Measurements from ENCODE around the gene PAX9.
"Not testable (repeated sequence)": the region's sequence is repeated elsewhere in the genome, so short reads cannot be mapped to it uniquely, and the experiment has no call there.

PAX9 gene

DNA sequence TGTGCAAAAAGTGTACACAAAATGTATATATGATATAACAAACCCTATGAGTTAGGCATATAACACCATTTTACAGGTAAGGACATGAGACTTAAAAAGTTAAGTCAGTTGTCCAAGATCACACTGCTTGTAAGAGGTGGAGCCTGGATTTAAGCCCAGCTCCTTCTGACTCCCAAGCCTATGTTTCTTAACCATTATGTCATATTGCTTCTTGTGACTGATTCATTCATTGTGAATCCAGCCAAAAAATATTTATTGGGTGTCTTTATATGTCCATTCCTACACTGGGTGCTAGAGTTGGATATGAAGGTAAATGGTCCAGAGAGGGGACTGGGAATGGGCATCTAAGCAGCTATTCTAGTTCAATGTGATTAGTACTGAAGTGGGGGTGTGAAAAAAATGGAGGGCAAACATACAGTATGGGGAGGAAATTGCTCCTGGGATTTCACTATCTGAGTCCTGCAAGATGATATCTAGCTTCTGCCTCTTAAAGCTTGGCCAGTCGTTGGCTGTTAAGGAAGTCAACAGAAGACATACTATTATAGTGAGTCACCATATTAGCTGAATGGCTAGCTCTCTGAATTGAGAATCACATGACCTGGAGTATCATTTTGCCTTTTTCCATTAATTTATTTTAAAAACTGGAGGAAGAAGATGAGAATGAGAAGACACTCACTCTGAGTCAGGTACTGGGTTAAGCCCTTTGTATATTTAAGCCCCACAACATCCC is 28.8 kb downstream of the PAX9 start:
- DNase-seq (ENCODE audit: low read depth) = peak; percentile 80
- TF ChIP-seq, protein P1, sequence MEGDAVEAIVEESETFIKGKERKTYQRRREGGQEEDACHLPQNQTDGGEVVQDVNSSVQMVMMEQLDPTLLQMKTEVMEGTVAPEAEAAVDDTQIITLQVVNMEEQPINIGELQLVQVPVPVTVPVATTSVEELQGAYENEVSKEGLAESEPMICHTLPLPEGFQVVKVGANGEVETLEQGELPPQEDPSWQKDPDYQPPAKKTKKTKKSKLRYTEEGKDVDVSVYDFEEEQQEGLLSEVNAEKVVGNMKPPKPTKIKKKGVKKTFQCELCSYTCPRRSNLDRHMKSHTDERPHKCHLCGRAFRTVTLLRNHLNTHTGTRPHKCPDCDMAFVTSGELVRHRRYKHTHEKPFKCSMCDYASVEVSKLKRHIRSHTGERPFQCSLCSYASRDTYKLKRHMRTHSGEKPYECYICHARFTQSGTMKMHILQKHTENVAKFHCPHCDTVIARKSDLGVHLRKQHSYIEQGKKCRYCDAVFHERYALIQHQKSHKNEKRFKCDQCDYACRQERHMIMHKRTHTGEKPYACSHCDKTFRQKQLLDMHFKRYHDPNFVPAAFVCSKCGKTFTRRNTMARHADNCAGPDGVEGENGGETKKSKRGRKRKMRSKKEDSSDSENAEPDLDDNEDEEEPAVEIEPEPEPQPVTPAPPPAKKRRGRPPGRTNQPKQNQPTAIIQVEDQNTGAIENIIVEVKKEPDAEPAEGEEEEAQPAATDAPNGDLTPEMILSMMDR (IDR thresholded peaks at IDR 0.05; ENCODE audit: insufficient read depth, low read depth, low read length, missing control alignments) = no peak
- H3K4me3 ChIP-seq (ENCODE audit: low read length) = no peak overlapping the region

DNA sequence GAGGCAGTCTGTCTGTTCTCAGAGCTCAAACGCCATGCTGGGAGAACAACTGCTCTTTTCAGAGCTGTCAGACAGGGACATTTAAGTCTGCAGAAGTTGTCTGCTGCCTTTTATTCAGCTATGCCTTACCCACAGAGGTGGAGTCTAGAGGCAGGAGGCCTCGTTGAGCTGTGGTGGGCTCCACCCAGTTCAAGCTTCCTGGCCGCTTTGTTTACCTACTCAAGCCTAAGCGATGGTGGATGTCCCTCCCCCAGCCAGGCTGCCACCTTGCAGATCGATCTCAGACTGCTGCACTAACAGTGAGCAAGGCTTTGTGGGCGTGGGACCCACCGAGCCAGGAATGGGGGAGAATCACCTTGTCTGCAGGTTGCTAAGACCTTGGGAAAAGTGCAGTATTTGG is 37.8 kb downstream of the PAX9 start:
- not testable (repeated sequence) for DNase-seq (ENCODE audit: low read depth); H3K4me3 ChIP-seq (ENCODE audit: low read length)

DNA sequence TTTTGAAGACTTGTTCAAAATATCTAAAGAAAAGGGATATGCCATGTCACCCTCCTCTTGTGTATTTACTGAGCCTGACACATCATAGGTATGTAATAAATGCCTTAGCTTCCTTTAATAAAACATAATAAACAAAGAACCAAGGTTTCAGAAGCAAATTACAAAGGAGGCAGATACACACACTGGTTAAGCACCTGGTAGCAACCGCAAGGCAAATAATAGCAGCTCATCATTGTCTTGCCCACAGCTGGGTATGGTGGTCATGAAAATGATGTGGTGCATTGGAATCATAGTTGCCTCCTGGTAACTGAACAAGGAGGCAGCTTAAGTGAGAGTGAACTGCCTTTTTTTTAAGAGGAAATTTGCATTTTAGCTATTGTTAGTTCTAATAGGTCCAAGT is 39.0 kb downstream of the PAX9 start:
- H3K4me3 ChIP-seq (ENCODE audit: low read length) = no peak overlapping the region
- DNase-seq (ENCODE audit: low read depth) = no peak
- TF ChIP-seq, protein P1 (IDR thresholded peaks at IDR 0.05; ENCODE audit: insufficient read depth, low read depth, low read length, missing control alignments) = no peak

DNA sequence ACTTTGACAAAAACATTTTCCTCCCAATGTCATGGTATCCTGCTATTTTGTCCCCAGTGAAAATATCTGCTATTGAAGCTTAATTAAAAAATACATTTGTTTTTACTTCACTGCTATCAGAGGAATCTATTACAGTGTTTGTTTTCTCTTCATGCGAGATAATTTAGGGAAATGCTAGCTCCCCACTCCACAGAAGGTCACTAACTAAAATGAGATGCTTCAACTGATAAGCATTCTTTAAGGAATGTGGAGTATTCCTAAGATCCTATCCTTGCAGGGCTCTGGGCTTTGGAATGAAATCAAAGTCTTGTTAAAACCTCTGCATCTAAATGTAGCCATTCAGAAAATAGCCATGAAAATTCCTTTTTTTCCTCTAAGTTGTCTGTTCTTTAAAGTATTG is 39.5 kb downstream of the PAX9 start:
- no peak overlapping the region for H3K4me3 ChIP-seq (ENCODE audit: low read length)
- TF ChIP-seq, protein P1 (IDR thresholded peaks at IDR 0.05; ENCODE audit: insufficient read depth, low read depth, low read length, missing control alignments) = no peak
- DNase-seq (ENCODE audit: low read depth) = no peak

DNA sequence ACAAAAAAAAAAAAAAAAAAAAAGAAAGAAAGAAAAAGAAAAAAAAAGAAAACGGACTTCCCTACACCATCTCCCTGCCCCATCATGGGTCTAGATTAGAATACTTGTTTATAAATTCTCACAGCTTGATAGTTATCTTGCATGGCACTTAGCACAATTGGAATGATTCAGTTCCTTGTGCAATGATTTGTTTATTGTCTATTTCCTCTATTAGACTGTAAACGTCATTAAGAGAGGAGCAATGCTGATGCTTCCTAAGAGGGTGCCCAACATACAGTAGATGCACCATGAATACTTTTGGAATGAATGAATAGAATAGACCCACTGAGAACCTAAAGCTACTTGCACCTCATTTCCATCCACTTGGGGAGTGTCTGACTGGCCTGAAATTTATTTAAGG is 40.8 kb downstream of the PAX9 start:
- no peak overlapping the region for H3K4me3 ChIP-seq (ENCODE audit: low read length)
- TF ChIP-seq, protein P1 (IDR thresholded peaks at IDR 0.05; ENCODE audit: insufficient read depth, low read depth, low read length, missing control alignments) = no peak
- DNase-seq (ENCODE audit: low read depth) = no peak

DNA sequence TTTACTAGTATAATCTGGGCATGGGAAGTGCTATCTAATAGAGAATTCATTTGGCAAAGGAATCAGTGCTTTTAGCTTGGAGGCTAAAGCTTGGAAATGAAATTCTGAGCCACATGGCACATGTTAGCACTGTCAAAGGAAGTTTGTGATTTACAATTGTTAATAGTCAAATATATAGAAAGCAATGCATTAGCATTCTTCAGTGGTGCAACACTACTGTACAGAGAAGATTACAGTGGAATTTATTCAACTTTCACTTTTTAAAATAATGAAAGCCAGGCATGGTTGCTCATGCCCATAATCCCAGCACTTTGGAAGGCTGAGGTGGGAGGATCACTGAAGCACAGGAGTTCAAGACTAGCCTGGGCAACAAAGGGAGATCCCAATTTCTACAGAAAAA is 45.9 kb downstream of the PAX9 start:
- no peak for DNase-seq (ENCODE audit: low read depth)
- H3K4me3 ChIP-seq (ENCODE audit: low read length) = no peak overlapping the region
- TF ChIP-seq, protein P1 (IDR thresholded peaks at IDR 0.05; ENCODE audit: insufficient read depth, low read depth, low read length, missing control alignments) = no peak

DNA sequence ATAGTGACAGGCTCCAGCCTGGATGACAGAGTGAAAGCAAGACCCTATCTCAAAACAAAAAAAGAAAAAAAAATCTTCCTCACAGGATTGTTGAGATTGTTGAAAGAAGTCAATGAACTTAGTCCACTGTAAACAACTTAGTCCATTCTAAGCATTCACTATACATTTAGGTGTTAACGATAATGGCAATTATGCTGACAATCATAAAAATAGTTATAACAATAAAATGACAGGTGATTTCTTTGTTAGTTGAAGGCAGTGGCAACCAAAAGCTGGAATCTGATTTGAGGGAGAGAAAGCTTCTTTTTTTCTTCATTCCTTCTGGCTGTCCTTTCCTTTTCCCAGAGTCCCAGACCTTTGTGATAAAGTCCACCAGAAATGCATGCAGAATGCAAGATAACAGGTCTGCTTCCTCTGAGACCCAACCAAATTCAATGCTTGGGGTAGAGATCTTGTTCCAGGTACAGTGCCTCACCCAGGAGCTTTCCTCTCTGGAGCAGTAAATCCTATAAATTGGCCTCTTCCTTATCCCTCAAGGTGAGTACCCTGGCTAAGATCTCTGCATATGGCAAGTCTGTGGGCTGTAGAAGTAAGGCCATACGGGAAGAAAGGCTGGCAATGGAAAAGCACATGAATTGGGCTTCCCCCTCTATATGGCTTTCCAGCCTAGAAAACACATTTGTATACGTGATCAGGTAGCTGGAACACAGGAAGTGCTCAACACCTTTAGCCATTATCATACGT is 52.5 kb downstream of the PAX9 start:
- H3K4me3 ChIP-seq (ENCODE audit: low read length) = no peak overlapping the region
- TF ChIP-seq, protein P1 (IDR thresholded peaks at IDR 0.05; ENCODE audit: insufficient read depth, low read depth, low read length, missing control alignments) = no peak
- DNase-seq (ENCODE audit: low read depth) = no peak

Measured in epithelial cell of esophagus (primary cell).